ENCODE results near the gene CAPN11. TPM values are rescaled to one million over a fixed set of nuclear protein-coding genes. Genes with fewer than 3 reads are reported as not detected.
A peak's percentile ranks its signal among the peaks of the same experiment; 100 is the strongest.

CAPN11 gene
- total and polyA plus RNA-seq, 2 experiments from 2014 or later = not detected

- no peak overlapping the region for H3K4me3 ChIP-seq
- H3K4me1 ChIP-seq (ENCODE audit: low read depth) = no peaks in the 10 kb centered on the region
- no peaks in the 10 kb centered on the region for H3K27me3 ChIP-seq
- DNase-seq (ENCODE audit: low read depth in 1 of 2, low spot score in 1 of 2) = no peak
- H3K36me3 ChIP-seq = peaks cover 23% of the 10 kb centered on the region
- TF ChIP-seq, protein P1, sequence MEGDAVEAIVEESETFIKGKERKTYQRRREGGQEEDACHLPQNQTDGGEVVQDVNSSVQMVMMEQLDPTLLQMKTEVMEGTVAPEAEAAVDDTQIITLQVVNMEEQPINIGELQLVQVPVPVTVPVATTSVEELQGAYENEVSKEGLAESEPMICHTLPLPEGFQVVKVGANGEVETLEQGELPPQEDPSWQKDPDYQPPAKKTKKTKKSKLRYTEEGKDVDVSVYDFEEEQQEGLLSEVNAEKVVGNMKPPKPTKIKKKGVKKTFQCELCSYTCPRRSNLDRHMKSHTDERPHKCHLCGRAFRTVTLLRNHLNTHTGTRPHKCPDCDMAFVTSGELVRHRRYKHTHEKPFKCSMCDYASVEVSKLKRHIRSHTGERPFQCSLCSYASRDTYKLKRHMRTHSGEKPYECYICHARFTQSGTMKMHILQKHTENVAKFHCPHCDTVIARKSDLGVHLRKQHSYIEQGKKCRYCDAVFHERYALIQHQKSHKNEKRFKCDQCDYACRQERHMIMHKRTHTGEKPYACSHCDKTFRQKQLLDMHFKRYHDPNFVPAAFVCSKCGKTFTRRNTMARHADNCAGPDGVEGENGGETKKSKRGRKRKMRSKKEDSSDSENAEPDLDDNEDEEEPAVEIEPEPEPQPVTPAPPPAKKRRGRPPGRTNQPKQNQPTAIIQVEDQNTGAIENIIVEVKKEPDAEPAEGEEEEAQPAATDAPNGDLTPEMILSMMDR (IDR thresholded peaks at IDR 0.05; ENCODE audit: low read depth, low read length) = no peak
- no peak overlapping the region for H3K27ac ChIP-seq
- no peaks in the 10 kb centered on the region for H3K9me3 ChIP-seq (ENCODE audit: low read depth)
These were observed 11.4 kb upstream of the CAPN11 start for GRCh38 chr6:44147256-44147655.

DNA sequence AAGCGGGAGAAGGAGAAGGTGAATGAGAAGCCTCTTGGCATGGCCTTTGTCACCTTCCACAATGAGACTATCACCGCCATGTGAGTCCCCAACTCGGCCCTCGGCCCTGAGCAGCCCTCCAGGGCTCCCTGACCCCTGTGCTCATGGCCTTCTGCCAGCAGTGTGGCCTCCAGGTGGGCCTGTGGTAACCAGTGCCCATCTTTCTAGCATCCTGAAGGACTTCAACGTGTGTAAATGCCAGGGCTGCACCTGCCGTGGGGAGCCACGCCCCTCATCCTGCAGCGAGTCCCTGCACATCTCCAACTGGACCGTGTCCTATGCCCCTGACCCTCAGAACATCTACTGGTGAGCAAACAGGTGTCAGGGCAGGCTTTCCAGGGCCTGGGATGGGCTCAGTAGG lies 10.3 kb upstream of the CAPN11 start:
- Histone ChIP-seq H3K36me3 (peaks cover 23% of the 10 kb centered on the region), H3K27me3 (no peaks in the 10 kb centered on the region), H3K4me3 (no peak overlapping the region), H3K9me3 (ENCODE audit: low read depth) (no peaks in the 10 kb centered on the region), H3K27ac (no peak overlapping the region), H3K4me1 (ENCODE audit: low read depth) (no peaks in the 10 kb centered on the region)
- no peak for DNase-seq (ENCODE audit: low read depth in 1 of 2, low spot score in 1 of 2)
- TF ChIP-seq, protein P1 (IDR thresholded peaks at IDR 0.05; ENCODE audit: low read depth, low read length) = no peak

DNA sequence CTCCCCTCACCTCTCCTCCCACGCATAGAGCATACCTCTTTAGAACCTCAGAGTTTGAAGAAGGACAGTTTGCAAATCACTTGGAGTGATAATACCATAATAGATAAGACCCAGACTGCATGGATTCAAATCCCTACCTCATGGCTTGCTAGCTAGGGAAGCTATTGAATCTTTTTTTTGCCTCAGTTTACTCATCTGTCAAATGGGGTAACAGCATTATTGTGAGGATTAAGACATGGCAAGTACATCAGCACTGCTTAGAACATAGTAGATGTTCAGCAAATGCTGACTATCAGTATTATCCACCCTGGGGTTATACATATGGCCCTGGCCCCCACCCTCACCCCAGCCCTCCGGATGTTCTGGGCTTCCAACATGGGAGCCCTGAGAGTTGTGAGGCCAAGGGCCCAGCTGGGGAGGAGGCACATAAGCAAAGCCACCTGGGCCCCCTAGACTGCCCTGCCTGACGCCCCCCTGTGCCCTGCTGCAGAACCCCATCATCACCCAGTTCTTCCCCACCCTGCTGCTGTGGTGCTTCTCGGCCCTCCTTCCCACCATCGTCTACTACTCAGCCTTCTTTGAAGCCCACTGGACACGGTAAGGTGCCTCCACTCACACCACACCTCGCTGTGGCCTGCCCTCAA lies 9.1 kb upstream of the CAPN11 start:
- TF ChIP-seq, protein P1 (IDR thresholded peaks at IDR 0.05; ENCODE audit: low read depth, low read length) = no peak

DNA sequence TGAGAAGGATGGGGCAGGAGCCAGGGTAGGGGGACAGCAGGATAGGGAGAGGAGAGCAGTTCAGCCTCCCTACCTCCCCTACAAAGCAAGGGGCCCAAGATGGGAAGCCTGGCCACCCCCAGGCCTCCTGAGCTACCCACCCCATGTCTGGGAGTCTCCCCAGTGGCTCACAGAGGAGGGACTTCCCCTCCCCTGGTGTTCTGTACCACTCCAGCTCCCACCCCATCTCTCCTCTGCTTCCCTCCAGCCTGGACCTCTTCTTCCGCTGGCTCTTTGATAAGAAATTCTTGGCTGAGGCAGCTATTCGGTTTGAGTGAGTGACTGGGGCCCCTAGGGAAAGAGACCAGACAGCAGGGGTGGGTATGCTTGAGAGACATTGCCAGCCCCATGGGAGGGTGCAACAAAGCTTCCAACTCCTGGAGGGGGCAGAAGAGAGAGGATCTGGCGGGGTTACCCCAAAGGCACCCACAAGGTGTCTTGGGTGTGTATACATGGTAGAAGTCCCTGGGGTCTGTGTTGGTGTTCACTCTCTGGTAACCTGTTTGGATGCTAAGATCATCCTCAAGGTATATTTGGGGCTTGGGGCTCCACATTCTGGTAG lies 8.2 kb upstream of the CAPN11 start:
- DNase-seq (ENCODE audit: low read depth in 1 of 2, low spot score in 1 of 2) = peak in 1 of 2 donors; percentile 22
- TF ChIP-seq, protein P1 (IDR thresholded peaks at IDR 0.05; ENCODE audit: low read depth, low read length) = no peak
- H3K4me1 ChIP-seq (ENCODE audit: low read depth) = no peaks in the 10 kb centered on the region
- H3K4me3 ChIP-seq = no peak overlapping the region
- H3K9me3 ChIP-seq (ENCODE audit: low read depth) = no peaks in the 10 kb centered on the region
- H3K27ac ChIP-seq = no peak overlapping the region
- H3K36me3 ChIP-seq = peaks cover 15% of the 10 kb centered on the region
- H3K27me3 ChIP-seq = no peaks in the 10 kb centered on the region

More for the DNA sequence above, 9.1 kb upstream of the CAPN11 start:
- Histone ChIP-seq H3K27me3 (no peaks in the 10 kb centered on the region), H3K4me1 (ENCODE audit: low read depth) (no peaks in the 10 kb centered on the region), H3K9me3 (ENCODE audit: low read depth) (no peaks in the 10 kb centered on the region), H3K27ac (no peak overlapping the region), H3K4me3 (no peak overlapping the region), H3K36me3 (peaks cover 19% of the 10 kb centered on the region)
- no peak for DNase-seq (ENCODE audit: low read depth in 1 of 2, low spot score in 1 of 2)

DNA sequence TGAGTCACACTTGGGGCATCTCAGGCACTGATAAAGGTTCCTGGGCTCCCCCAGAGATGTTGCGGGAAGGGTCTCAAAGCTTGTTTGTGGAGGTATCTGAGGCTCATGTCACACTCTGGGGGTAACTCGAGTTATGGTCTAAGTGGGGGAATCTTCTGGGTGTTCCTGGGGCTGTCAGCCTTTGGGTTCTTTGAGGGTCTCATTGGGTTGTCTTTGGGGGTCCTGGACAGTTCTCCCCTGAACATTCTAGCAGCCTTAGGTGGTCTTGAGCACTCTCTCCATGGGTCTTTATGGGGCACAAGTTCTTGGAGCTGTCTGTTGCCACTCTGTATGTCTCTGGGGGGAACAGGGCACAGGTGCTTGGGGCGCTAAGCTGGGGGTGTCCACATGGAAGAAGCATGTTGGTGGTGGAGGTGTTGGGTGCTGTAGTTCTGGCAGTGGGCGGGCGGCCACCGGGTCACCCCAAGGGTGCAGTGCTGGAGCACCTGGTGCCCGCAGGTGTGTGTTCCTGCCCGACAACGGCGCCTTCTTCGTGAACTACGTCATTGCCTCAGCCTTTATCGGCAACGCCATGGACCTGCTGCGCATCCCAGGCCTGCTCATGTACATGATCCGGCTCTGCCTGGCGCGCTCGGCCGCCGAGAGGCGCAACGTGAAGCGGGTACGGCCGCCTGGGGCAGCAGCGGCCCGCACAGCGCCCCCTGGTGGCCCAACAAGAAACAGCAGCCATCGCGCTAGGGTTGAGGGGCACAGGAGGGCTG lies 7.1 kb upstream of the CAPN11 start:
- DNase-seq (ENCODE audit: low read depth in 1 of 2, low spot score in 1 of 2) = peak; percentile 78 to 82
- H3K4me3 ChIP-seq = no peak overlapping the region
- H3K36me3 ChIP-seq = peaks cover 9% of the 10 kb centered on the region
- no peaks in the 10 kb centered on the region for H3K4me1 ChIP-seq (ENCODE audit: low read depth)
- no peak overlapping the region for H3K27ac ChIP-seq
- H3K27me3 ChIP-seq = no peaks in the 10 kb centered on the region
- TF ChIP-seq, protein P1 (IDR thresholded peaks at IDR 0.05; ENCODE audit: low read depth, low read length) = peak; percentile 99
- no peaks in the 10 kb centered on the region for H3K9me3 ChIP-seq (ENCODE audit: low read depth)

Measured in cardiac muscle cell (in vitro differentiated cells and primary cell).